ENCODE data around the gene CAMSAP2. TPM values are rescaled to one million over a fixed set of nuclear protein-coding genes. Genes with fewer than 3 reads are reported as not detected.
"Not testable (repeated sequence)": the region's sequence is repeated elsewhere in the genome, so short reads cannot be mapped to it uniquely, and the experiment has no call there.

Gene CAMSAP2
- total and polyA plus RNA-seq, 10 of the 15 experiments (the other 5 are each of a cell fraction or from before 2014, with no cell fraction given): 3.9 to 19.8 (median 8.0) TPM

DNA sequence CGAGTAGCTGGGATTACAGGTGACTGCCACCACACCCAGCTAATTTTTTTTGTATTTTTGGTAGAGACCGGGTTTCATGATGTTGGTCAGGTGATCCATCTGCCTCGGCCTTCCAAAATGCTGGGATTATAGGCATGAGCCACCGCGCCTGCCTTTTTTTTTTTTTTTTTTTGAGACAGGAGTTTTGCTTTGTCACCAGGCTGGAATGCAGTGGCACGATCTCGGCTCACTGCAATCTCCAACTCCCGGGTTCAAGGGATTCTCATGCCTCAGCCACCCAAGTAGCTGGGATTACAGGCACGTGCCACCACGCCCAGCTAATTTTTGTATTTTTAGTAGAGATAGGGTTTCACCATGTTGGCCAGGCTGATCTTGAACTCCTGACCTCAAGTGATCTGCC is 12.1 kb downstream of the CAMSAP2 start:
- H3K79me2 ChIP-seq (ENCODE audit: control insufficient read depth, insufficient read depth, low read length): peaks cover 17% of the 10 kb centered on the region
- H3K27me3 ChIP-seq (replicated peaks in 1 of 2; ENCODE audit: control insufficient read depth in 2 of 2, insufficient read depth in 2 of 2, low read length in 1 of 2); H3K4me2 ChIP-seq (ENCODE audit: control insufficient read depth, insufficient read depth); H3K9me3 ChIP-seq (replicated peaks; ENCODE audit: control insufficient read depth, insufficient read depth, low read length); ATAC-seq; FAIRE-seq; H3K9ac ChIP-seq (ENCODE audit: control insufficient read depth, insufficient read depth, low read length); H3K27ac ChIP-seq (ENCODE audit: control insufficient read depth, insufficient read depth); H2AFZ ChIP-seq (ENCODE audit: control insufficient read depth, low read depth, low read length); RAD21 ChIA-PET (ENCODE audit: unreplicated experiment); H3K4me3 ChIP-seq; intact Hi-C loops (cut with micrococcal nuclease; ENCODE audit: unreplicated experiment); H3K4me1 ChIP-seq (ENCODE audit: control insufficient read depth, insufficient read depth, low read length); DNase-seq (ENCODE audit: low read depth, low spot score); in situ Hi-C loops (cut with MboI); H4K20me1 ChIP-seq (ENCODE audit: control insufficient read depth, insufficient read depth); H3K36me3 ChIP-seq (ENCODE audit: control insufficient read depth in 2 of 2, insufficient read depth in 2 of 2, low read length in 1 of 2); BruUV-seq (replicated peaks): not testable (repeated sequence)
- ChIA-PET SMC1A (ENCODE audit: uncharacterized antibody, unreplicated experiment) (interaction anchor here (1.3 to 1.4 kb wide), 2 partner anchors 30 to 57 kb away, joined by 3 to 4 read pairs; no protein-coding TSS in a partner anchor), CTCF (interaction anchor here (0.6 to 1.2 kb wide), 2 partner anchors 52 to 123 kb away, joined by 3 to 4 read pairs; no protein-coding TSS in a partner anchor), POLR2A (interaction anchor here (0.7 kb wide), 1 partner anchor 127 kb away, joined by 6 read pairs; no protein-coding TSS in a partner anchor)
- 69% methylated on average over 3 of the region's 10 CpGs for WGBS (ENCODE audit: insufficient coverage, insufficient replicate concordance, low lambda C conversion rate, missing lambda C conversion rate)

DNA sequence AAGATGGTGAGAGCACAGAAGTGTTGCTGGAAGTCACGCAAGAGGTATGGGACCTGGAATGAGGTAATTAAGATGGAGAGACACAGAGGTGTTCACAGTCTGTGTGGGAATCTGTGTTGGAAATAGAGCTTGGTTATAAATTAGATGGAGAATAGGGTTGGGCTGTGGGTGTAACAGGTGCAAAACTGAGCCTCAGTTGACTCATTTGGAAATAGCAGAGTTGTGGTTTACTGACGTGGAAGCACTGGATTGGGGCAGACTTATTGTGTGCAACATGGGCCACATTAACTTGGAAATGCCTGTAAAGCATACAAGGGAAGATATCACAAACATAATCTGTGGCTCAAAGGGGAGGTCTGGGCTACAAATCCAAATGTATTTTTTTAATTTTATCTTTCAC is 13.0 kb downstream of the CAMSAP2 start:
- ChIA-PET RAD21 (ENCODE audit: unreplicated experiment) (interaction anchor here (0.6 to 1.2 kb wide), 2 partner anchors 24 to 29 kb away, joined by 3 to 4 read pairs; no protein-coding TSS in a partner anchor), CTCF (interaction anchor here (0.6 to 1.2 kb wide), 2 partner anchors 8 to 51 kb away, joined by 4 read pairs; no protein-coding TSS in a partner anchor)
- H4K20me1 ChIP-seq (ENCODE audit: control insufficient read depth, insufficient read depth): no peaks in the 10 kb centered on the region
- TF ChIP-seq IRF4 (IDR thresholded peaks at IDR 0.05; ENCODE audit: low read depth, low read length): 0 out of 2 replicates have a peak, but pooled peaks have one; percentile 37
- no peak for TF ChIP-seq RAD21 (IDR thresholded peaks at IDR 0.05; ENCODE audit: insufficient read depth, low read depth, low read length)
- no peak for TF ChIP-seq NFXL1 (IDR thresholded peaks at IDR 0.05; ENCODE audit: borderline replicate concordance)
- no peak for TF ChIP-seq RCOR1 (conservative IDR thresholded peaks at IDR 0.05; ENCODE audit: low read depth, low read length)
- peak; percentile 83 for TF ChIP-seq RUNX3 (IDR thresholded peaks at IDR 0.05; ENCODE audit: low read length)
- TF ChIP-seq, protein P1, sequence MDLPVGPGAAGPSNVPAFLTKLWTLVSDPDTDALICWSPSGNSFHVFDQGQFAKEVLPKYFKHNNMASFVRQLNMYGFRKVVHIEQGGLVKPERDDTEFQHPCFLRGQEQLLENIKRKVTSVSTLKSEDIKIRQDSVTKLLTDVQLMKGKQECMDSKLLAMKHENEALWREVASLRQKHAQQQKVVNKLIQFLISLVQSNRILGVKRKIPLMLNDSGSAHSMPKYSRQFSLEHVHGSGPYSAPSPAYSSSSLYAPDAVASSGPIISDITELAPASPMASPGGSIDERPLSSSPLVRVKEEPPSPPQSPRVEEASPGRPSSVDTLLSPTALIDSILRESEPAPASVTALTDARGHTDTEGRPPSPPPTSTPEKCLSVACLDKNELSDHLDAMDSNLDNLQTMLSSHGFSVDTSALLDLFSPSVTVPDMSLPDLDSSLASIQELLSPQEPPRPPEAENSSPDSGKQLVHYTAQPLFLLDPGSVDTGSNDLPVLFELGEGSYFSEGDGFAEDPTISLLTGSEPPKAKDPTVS (IDR thresholded peaks at IDR 0.05; ENCODE audit: low read depth, low read length): no peak
- TF ChIP-seq JUNB (IDR thresholded peaks at IDR 0.05): peak; percentile 42; the same call in 1 of the 2 replicates
- no peak for TF ChIP-seq YY1 (IDR thresholded peaks at IDR 0.05; ENCODE audit: low read depth, low read length)
- no peak for TF ChIP-seq EP300 (IDR thresholded peaks at IDR 0.05; ENCODE audit: borderline replicate concordance in 1 of 2, control insufficient read depth in 1 of 2, low read depth in 2 of 2, low read length in 2 of 2)
- 0 out of 2 replicates have a peak, but pooled peaks have one; percentile 31 for TF ChIP-seq NFYB (IDR thresholded peaks at IDR 0.05; ENCODE audit: insufficient read depth, low read depth, low read length)
- no peak for TF ChIP-seq TCF3 (IDR thresholded peaks at IDR 0.05; ENCODE audit: borderline replicate concordance, insufficient read depth, low read depth, low read length)
- TF ChIP-seq, protein P2, sequence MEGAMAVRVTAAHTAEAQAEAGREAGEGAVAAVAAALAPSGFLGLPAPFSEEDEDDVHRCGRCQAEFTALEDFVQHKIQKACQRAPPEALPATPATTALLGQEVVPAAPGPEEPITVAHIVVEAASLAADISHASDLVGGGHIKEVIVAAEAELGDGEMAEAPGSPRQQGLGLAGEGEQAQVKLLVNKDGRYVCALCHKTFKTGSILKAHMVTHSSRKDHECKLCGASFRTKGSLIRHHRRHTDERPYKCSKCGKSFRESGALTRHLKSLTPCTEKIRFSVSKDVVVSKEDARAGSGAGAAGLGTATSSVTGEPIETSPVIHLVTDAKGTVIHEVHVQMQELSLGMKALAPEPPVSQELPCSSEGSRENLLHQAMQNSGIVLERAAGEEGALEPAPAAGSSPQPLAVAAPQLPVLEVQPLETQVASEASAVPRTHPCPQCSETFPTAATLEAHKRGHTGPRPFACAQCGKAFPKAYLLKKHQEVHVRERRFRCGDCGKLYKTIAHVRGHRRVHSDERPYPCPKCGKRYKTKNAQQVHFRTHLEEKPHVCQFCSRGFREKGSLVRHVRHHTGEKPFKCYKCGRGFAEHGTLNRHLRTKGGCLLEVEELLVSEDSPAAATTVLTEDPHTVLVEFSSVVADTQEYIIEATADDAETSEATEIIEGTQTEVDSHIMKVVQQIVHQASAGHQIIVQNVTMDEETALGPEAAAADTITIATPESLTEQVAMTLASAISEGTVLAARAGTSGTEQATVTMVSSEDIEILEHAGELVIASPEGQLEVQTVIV (IDR thresholded peaks at IDR 0.05; ENCODE audit: borderline replicate concordance, partially characterized antibody): no peak
- TF ChIP-seq HCFC1 (IDR thresholded peaks at IDR 0.05; ENCODE audit: low read length): no peak

More for the DNA sequence above, 13.0 kb downstream of the CAMSAP2 start:
- peak overlapping the region; percentile 7; the same call in 1 of the 2 replicates for H3K4me2 ChIP-seq (ENCODE audit: control insufficient read depth, insufficient read depth)
- H3K9me3 ChIP-seq (replicated peaks; ENCODE audit: control insufficient read depth, insufficient read depth, low read length): no peaks in the 10 kb centered on the region
- no peaks in the 10 kb centered on the region for H3K27me3 ChIP-seq (replicated peaks in 1 of 2; ENCODE audit: control insufficient read depth in 2 of 2, insufficient read depth in 2 of 2, low read length in 1 of 2)
- H3K4me3 ChIP-seq: no peak overlapping the region
- 49% methylated on average over 2 of the region's 2 CpGs for WGBS (ENCODE audit: insufficient coverage, insufficient replicate concordance, low lambda C conversion rate, missing lambda C conversion rate)
- in situ Hi-C loops (cut with MboI): no loop called here
- H3K4me1 ChIP-seq (ENCODE audit: control insufficient read depth, insufficient read depth, low read length): no peaks in the 10 kb centered on the region
- DNase-seq (ENCODE audit: low read depth, low spot score): no peak
- POLR2A ChIA-PET: no interaction called here
- H3K79me2 ChIP-seq (ENCODE audit: control insufficient read depth, insufficient read depth, low read length): peaks cover 14% of the 10 kb centered on the region
- H3K27ac ChIP-seq (ENCODE audit: control insufficient read depth, insufficient read depth): no peak overlapping the region
- SMC1A ChIA-PET (ENCODE audit: uncharacterized antibody, unreplicated experiment): interaction anchor here (0.6 to 1.2 kb wide), 2 partner anchors 21 to 106 kb away, joined by 3 to 4 read pairs; no protein-coding TSS in a partner anchor
- no TSS peak for BruUV-seq (replicated peaks)
- peak; percentile 31 for FAIRE-seq
- no peak overlapping the region for H3K9ac ChIP-seq (ENCODE audit: control insufficient read depth, insufficient read depth, low read length)
- intact Hi-C loops (cut with micrococcal nuclease; ENCODE audit: unreplicated experiment): no loop called here
- ATAC-seq: peak; percentile 92
- H2AFZ ChIP-seq (ENCODE audit: control insufficient read depth, low read depth, low read length): no peak overlapping the region
- H3K36me3 ChIP-seq (ENCODE audit: control insufficient read depth in 2 of 2, insufficient read depth in 2 of 2, low read length in 1 of 2): no peaks in the 10 kb centered on the region; a peak in 3 of 4 replicates

All from GM12878 (cell line).